Suprapubic skin (tissue), 4 donors: ENCODE data around the gene ACAT2. TPM values are rescaled to one million over a fixed set of nuclear protein-coding genes. Genes with fewer than 3 reads are reported as not detected.

ENCODE experiments used
- DNase-seq, 2 donors: peaks; one replicate each; pipeline ENCODE4 v3.0.0-alpha.2; 2019; ENCODE audit warnings: low spot score in 2 of 2
- H3K27ac ChIP-seq: fragments of 200-600 bp; sonication (generic); one replicate; pipeline ENCODE4 v1.5.1; 2019
- H3K27me3 ChIP-seq: fragments of 200-600 bp; sonication (generic); one replicate; pipeline ENCODE4 v1.5.1; 2019
- H3K36me3 ChIP-seq: fragments of 200-600 bp; sonication (generic); one replicate; pipeline ENCODE4 v1.5.1; 2019
- H3K4me1 ChIP-seq: fragments of 200-600 bp; sonication (generic); one replicate; pipeline ENCODE4 v1.5.1; 2019
- H3K4me3 ChIP-seq: fragments of 200-600 bp; sonication (generic); one replicate; pipeline ENCODE4 v1.5.1; 2019; ENCODE audit warnings: mild to moderate bottlenecking
- H3K9me3 ChIP-seq: fragments of 200-600 bp; sonication (generic); one replicate; pipeline ENCODE4 v1.5.1; 2019
- EP300 ChIP-seq: sonication (generic); formaldehyde crosslinking; IDR thresholded peaks from one replicate; pipeline ENCODE4 v1.6.1; 2017; ENCODE audit warnings: antibody characterized with exemption
- POLR2A ChIP-seq, 2 donors: fragments of 450-650 bp; IDR thresholded peaks; one replicate each; pipeline ENCODE4 v1.6.1; 2017; ENCODE audit warnings: antibody characterized with exemption in 2 of 2, mild to moderate bottlenecking in 2 of 2, moderate library complexity in 2 of 2
- POLR2AphosphoS5 ChIP-seq, 3 donors: sonication (generic); formaldehyde crosslinking; IDR thresholded peaks; one replicate each; pipeline ENCODE4 v1.6.1; 2017; ENCODE audit warnings: antibody characterized with exemption in 3 of 3
- WGBS: methylation state at CpG from one replicate; pipeline ENCODE4 v1.1.5; 2018; 5-methylcytosine and 5-hydroxymethylcytosine counted together
- total RNA-seq, 4 donors: library from RNA; depleted of rRNA; stranded (reverse); fragments of >200 nt; gene quantifications; one replicate each; pipeline ENCODE4 v1.1.0, GENCODE V29; 2016
- TF ChIP-seq, protein P1 (sequence below), 2 donors: fragments of 200-600 bp in 1 of 2; fragments of 450-650 bp in 1 of 2; sonication (generic) in 1 of 2; IDR thresholded peaks; one replicate each; pipeline ENCODE4 v1.5.1; 2016 to 2019; ENCODE audit warnings: antibody characterized with exemption in 2 of 2, mild to moderate bottlenecking in 1 of 2, moderate library complexity in 1 of 2

The ACAT2 gene
- total RNA-seq, 4 donors from 2014 or later, result 7.2 to 23.1 (median 15.6) TPM

DNA sequence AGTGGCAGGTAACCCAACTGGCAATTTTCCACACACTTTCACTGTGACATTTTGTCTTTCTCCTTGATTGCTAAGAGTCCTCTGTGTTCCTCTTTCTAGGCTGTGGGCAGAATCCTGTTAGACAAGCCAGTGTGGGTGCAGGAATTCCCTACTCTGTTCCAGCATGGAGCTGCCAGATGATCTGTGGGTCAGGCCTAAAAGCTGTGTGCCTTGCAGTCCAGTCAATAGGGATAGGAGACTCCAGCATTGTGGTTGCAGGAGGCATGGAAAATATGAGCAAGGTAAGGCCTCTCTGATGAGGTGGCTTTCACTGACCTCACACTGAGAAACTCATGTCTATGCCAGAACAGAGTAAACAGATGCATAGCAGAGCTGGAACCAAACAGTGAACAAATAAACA, 5.1 kb downstream of the ACAT2 start:
- H3K27me3 ChIP-seq, result no peaks in the 10 kb centered on the region
- TF ChIP-seq POLR2AphosphoS5 (IDR thresholded peaks at IDR 0.05) (no peak), POLR2A (IDR thresholded peaks at IDR 0.05) (no peak), EP300 (no peak)
- TF ChIP-seq, protein P1, sequence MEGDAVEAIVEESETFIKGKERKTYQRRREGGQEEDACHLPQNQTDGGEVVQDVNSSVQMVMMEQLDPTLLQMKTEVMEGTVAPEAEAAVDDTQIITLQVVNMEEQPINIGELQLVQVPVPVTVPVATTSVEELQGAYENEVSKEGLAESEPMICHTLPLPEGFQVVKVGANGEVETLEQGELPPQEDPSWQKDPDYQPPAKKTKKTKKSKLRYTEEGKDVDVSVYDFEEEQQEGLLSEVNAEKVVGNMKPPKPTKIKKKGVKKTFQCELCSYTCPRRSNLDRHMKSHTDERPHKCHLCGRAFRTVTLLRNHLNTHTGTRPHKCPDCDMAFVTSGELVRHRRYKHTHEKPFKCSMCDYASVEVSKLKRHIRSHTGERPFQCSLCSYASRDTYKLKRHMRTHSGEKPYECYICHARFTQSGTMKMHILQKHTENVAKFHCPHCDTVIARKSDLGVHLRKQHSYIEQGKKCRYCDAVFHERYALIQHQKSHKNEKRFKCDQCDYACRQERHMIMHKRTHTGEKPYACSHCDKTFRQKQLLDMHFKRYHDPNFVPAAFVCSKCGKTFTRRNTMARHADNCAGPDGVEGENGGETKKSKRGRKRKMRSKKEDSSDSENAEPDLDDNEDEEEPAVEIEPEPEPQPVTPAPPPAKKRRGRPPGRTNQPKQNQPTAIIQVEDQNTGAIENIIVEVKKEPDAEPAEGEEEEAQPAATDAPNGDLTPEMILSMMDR (IDR thresholded peaks at IDR 0.05), result no peak
- H3K4me1 ChIP-seq, result peaks cover 9% of the 10 kb centered on the region
- no peak for DNase-seq
- peaks cover 53% of the 10 kb centered on the region for H3K36me3 ChIP-seq
- H3K9me3 ChIP-seq, result no peaks in the 10 kb centered on the region
- no peak overlapping the region for H3K4me3 ChIP-seq
- H3K27ac ChIP-seq, result no peak overlapping the region

GRCh38 chr6:159769470-159769869, 7.6 kb downstream of the ACAT2 start:
- DNase-seq, result no peak
- no peaks in the 10 kb centered on the region for H3K27me3 ChIP-seq
- TF ChIP-seq POLR2AphosphoS5 (IDR thresholded peaks at IDR 0.05) (no peak), EP300 (no peak), POLR2A (IDR thresholded peaks at IDR 0.05) (no peak)
- TF ChIP-seq, protein P1 (IDR thresholded peaks at IDR 0.05), result no peak
- no peak overlapping the region for H3K27ac ChIP-seq
- H3K4me1 ChIP-seq, result no peaks in the 10 kb centered on the region
- no peaks in the 10 kb centered on the region for H3K9me3 ChIP-seq
- peaks cover 53% of the 10 kb centered on the region for H3K36me3 ChIP-seq
- no peak overlapping the region for H3K4me3 ChIP-seq

- TF ChIP-seq, protein P1 (IDR thresholded peaks at IDR 0.05), result no peak
- TF ChIP-seq EP300 (no peak), POLR2A (IDR thresholded peaks at IDR 0.05) (no peak), POLR2AphosphoS5 (IDR thresholded peaks at IDR 0.05) (no peak)
- H3K27ac ChIP-seq, result no peak overlapping the region
- H3K27me3 ChIP-seq, result no peaks in the 10 kb centered on the region
- H3K4me3 ChIP-seq, result no peak overlapping the region
- no peaks in the 10 kb centered on the region for H3K9me3 ChIP-seq
- peaks cover 64% of the 10 kb centered on the region for H3K36me3 ChIP-seq
- WGBS, result 61% methylated on average over 1 of the region's 1 CpG
- no peaks in the 10 kb centered on the region for H3K4me1 ChIP-seq
- no peak for DNase-seq
Observed at GRCh38 chr6:159772196-159772595, 10.4 kb downstream of the ACAT2 start.

DNA sequence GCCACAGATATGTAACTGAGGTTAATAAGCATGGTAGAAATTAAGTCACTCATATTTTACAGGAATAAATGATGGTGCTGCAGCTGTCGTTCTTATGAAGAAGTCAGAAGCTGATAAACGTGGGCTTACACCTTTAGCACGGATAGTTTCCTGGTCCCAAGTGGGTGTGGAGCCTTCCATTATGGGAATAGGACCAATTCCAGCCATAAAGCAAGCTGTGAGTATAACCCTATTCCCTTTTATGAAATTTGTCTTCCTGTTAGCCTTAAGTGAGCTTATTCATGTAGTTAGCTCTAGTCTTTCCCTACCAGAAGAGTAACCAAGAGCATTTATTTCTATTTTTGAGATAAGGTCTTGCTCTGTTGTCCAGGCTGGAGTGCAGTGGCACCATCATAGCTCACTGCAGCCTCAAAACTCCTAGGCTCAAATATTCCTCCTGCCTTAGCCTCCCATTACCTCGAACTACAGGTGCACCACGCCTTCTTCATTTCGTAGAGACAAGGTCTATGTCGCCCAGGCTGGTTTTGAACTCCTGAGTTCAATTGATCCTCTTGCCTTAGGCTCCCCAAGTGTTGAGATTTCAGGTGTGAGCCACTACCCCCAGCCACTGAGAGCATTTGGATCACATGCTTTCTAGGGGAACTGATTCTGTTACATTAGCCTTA, 15.5 kb downstream of the ACAT2 start:
- Histone ChIP-seq H3K4me1 (no peaks in the 10 kb centered on the region), H3K36me3 (peaks cover 79% of the 10 kb centered on the region), H3K4me3 (no peak overlapping the region), H3K27ac (no peak overlapping the region), H3K27me3 (no peaks in the 10 kb centered on the region), H3K9me3 (no peaks in the 10 kb centered on the region)
- TF ChIP-seq, protein P1 (IDR thresholded peaks at IDR 0.05), result no peak
- TF ChIP-seq POLR2AphosphoS5 (IDR thresholded peaks at IDR 0.05), result no peak
- 76% methylated on average over 7 of the region's 7 CpGs for WGBS
- no peak for DNase-seq

- no peaks in the 10 kb centered on the region for H3K27me3 ChIP-seq
- H3K27ac ChIP-seq, result no peak overlapping the region
- no peaks in the 10 kb centered on the region for H3K9me3 ChIP-seq
- H3K4me1 ChIP-seq, result peaks cover 3% of the 10 kb centered on the region
- TF ChIP-seq POLR2AphosphoS5 (IDR thresholded peaks at IDR 0.05) (no peak), POLR2A (IDR thresholded peaks at IDR 0.05) (no peak), EP300 (no peak)
- TF ChIP-seq, protein P1 (IDR thresholded peaks at IDR 0.05), result no peak
- peaks cover 86% of the 10 kb centered on the region for H3K36me3 ChIP-seq
- no peak for DNase-seq
- 32% methylated on average over 1 of the region's 1 CpG for WGBS
- no peak overlapping the region for H3K4me3 ChIP-seq
Observed at GRCh38 chr6:159778131-159778530, 16.3 kb downstream of the ACAT2 start.
